Esophagus muscularis mucosa (tissue), 3 donors: ENCODE measurements around the gene ITGA2.

Experiments used
- POLR2A ChIP-seq: fragments of 450-650 bp; IDR thresholded peaks from one replicate; pipeline ENCODE4 v1.6.1; 2017; ENCODE audit warnings: antibody characterized with exemption, moderate library complexity, mild to moderate bottlenecking, low read depth
- TF ChIP-seq, protein P1 (sequence below), 3 experiments: fragments of 200-600 bp in 2 of 3; fragments of 450-650 bp in 1 of 3; sonication (generic) in 2 of 3; IDR thresholded peaks; one replicate each; pipeline ENCODE4 v1.5.1; 2017 to 2019; ENCODE audit warnings: antibody characterized with exemption in 3 of 3, mild to moderate bottlenecking in 2 of 3, moderate library complexity in 1 of 3

DNA sequence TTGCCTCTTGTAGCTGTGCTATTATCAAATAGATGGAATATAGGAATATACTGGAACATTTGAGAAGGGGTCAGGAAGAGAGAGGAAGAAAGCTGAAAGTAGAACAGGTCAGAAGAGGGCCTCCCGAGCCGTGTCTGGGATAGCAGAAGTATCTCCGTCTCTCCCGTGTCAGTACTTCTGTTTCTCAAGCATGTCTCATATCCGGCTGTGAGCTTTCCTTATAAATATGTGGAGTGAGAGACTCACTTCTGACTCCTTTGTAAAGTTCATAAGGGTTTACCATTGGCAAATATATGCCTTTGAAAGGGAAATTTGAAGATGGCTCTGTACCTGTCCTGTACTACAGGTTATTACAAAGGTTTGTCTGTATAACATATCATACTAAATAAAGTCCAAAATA is 70.1 kb downstream of the ITGA2 start:
- TF ChIP-seq, protein P1, sequence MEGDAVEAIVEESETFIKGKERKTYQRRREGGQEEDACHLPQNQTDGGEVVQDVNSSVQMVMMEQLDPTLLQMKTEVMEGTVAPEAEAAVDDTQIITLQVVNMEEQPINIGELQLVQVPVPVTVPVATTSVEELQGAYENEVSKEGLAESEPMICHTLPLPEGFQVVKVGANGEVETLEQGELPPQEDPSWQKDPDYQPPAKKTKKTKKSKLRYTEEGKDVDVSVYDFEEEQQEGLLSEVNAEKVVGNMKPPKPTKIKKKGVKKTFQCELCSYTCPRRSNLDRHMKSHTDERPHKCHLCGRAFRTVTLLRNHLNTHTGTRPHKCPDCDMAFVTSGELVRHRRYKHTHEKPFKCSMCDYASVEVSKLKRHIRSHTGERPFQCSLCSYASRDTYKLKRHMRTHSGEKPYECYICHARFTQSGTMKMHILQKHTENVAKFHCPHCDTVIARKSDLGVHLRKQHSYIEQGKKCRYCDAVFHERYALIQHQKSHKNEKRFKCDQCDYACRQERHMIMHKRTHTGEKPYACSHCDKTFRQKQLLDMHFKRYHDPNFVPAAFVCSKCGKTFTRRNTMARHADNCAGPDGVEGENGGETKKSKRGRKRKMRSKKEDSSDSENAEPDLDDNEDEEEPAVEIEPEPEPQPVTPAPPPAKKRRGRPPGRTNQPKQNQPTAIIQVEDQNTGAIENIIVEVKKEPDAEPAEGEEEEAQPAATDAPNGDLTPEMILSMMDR (IDR thresholded peaks at IDR 0.05): no peak
- TF ChIP-seq POLR2A: no peak
